HepG2 (cell line): Measurements from ENCODE around the gene RIN3. TPM values are rescaled to one million over a fixed set of nuclear protein-coding genes. Genes with fewer than 3 reads are reported as not detected.

Source experiments
- ATAC-seq: fragments of 200-7000 bp; cut with Tn5 transposase; 3 replicates; pipeline ENCODE4 v1.9.1; 2020; ENCODE audit warnings: mild to moderate bottlenecking, moderate library complexity
- BruUV-seq: library from RNA; stranded (reverse); fragments of 400-500 nt; replicated peaks from 2 replicates; lab custom pipeline; 2021; lab: Mats Ljungman, UMichigan
- CTCF ChIA-PET: fragments of 300-600 bp; formaldehyde crosslinking; extraction: SDS; loops from one replicate; lab custom pipeline; 2021; ENCODE audit warnings: low total read pairs, inconsistent platforms, low intra/inter-chr PET ratio; lab: Yijun Ruan, JAX
- POLR2A ChIA-PET: fragments of 350-600 bp; sonication (Branson Sonifier 250); formaldehyde crosslinking; loops from one replicate; lab custom pipeline; 2020; ENCODE audit warnings: antibody characterized with exemption, inconsistent platforms; lab: Yijun Ruan, JAX
- DNase-seq: peaks from one replicate; pipeline ENCODE4 v3.0.0-alpha.2; 2015; ENCODE audit warnings: low spot score
- FAIRE-seq: peaks from 3 replicates; lab custom pipeline; 2011; peaks lifted over from hg19 to GRCh38; lab: Jason Lieb, UNC
- H2AFZ ChIP-seq: one replicate; pipeline ENCODE4 v1.6.1; 2011; ENCODE audit warnings: low read length, inconsistent platforms
- H3K27ac ChIP-seq: fragments of 300-600 bp; 3 replicates; pipeline ENCODE4 v1.8.0; 2011; ENCODE audit warnings: mixed run types, mild to moderate bottlenecking, mixed read lengths, low read length, inconsistent platforms; ENCODE audit not compliant: insufficient read depth; ENCODE audit errors: extremely low read length
- H3K27me3 ChIP-seq, 2 experiments: fragments of 200-600 bp in 1 of 2; 2 replicates in 1 of 2; 3 replicates in 1 of 2; pipeline versions ENCODE4 v1.6.0 to v1.8.0; 2011; ENCODE audit warnings: low read length in 2 of 2, mild to moderate bottlenecking in 2 of 2, moderate library complexity in 2 of 2, inconsistent platforms in 1 of 2; ENCODE audit not compliant: insufficient read depth in 2 of 2, control insufficient read depth in 1 of 2
- H3K36me3 ChIP-seq, 2 experiments: fragments of 200-600 bp in 1 of 2; replicated peaks in 1 of 2; 2 replicates in 1 of 2; 3 replicates in 1 of 2; pipeline versions ENCODE4 v1.5.1 to v1.8.0; 2011; ENCODE audit warnings: low read length in 2 of 2, inconsistent platforms in 1 of 2; ENCODE audit not compliant: insufficient read depth in 2 of 2, control insufficient read depth in 1 of 2
- H3K4me1 ChIP-seq: 2 replicates; pipeline ENCODE4 v1.5.1; 2012; ENCODE audit warnings: low read length, inconsistent platforms; ENCODE audit not compliant: insufficient read depth
- H3K4me2 ChIP-seq: 2 replicates; pipeline ENCODE4 v1.6.0; 2011; ENCODE audit warnings: low read depth, low read length, inconsistent platforms
- H3K4me3 ChIP-seq, 3 experiments: fragments of 200-600 bp in 1 of 3; sonication (generic), shearing (Covaris generic) in 1 of 3; replicated peaks in 1 of 3; 2 replicates each; pipeline ENCODE4 v1.5.1; 2011 to 2016; ENCODE audit warnings: low read length in 3 of 3, inconsistent platforms in 2 of 3, low read depth in 2 of 3, mild to moderate bottlenecking in 2 of 3, control low read depth in 1 of 3, mixed read lengths in 1 of 3; ENCODE audit not compliant: insufficient read depth in 1 of 3
- H3K79me2 ChIP-seq: one replicate; pipeline ENCODE4 v1.6.1; 2011; ENCODE audit warnings: low read length, inconsistent platforms; ENCODE audit not compliant: insufficient read depth
- H3K9ac ChIP-seq: 2 replicates; pipeline ENCODE4 v1.6.0; 2011; ENCODE audit warnings: mild to moderate bottlenecking, low read depth, low read length, inconsistent platforms; ENCODE audit not compliant: insufficient read depth
- H3K9me3 ChIP-seq: 2 replicates; pipeline ENCODE4 v1.5.1; 2012; ENCODE audit warnings: mild to moderate bottlenecking, low read length
- H4K20me1 ChIP-seq: 2 replicates; pipeline ENCODE4 v1.6.0; 2011; ENCODE audit warnings: inconsistent platforms, mild to moderate bottlenecking, low read length, moderate library complexity; ENCODE audit not compliant: insufficient read depth
- GATA4 ChIP-seq: sonication (generic); IDR thresholded peaks from 2 replicates; pipeline ENCODE4 v1.6.1; 2016; ENCODE audit warnings: antibody characterized with exemption, low read depth, borderline replicate concordance
- KDM2A ChIP-seq: sonication (generic); formaldehyde crosslinking; IDR thresholded peaks from 2 replicates; pipeline ENCODE4 v1.4.0; 2020; ENCODE audit warnings: low read depth, missing genetic modification reagents, borderline replicate concordance
- NR2F2 ChIP-seq: IDR thresholded peaks from 2 replicates; pipeline ENCODE4 v1.6.1; 2012; ENCODE audit warnings: low read depth, inconsistent platforms, borderline replicate concordance
- SNAI1 ChIP-seq: sonication (generic); formaldehyde crosslinking; IDR thresholded peaks from 2 replicates; pipeline ENCODE4 v1.5.0; 2020; ENCODE audit warnings: mild to moderate bottlenecking, missing genetic modification reagents, borderline replicate concordance
- XBP1 ChIP-seq: sonication (generic); formaldehyde crosslinking; IDR thresholded peaks from 2 replicates; pipeline ENCODE4 v1.5.0; 2020; ENCODE audit warnings: missing genetic modification reagents
- ZNF350 ChIP-seq: sonication (generic); formaldehyde crosslinking; IDR thresholded peaks from 2 replicates; pipeline ENCODE4 v1.4.0; 2020; ENCODE audit warnings: mild to moderate bottlenecking, low read depth, missing genetic modification reagents, borderline replicate concordance
- ZNF747 ChIP-seq: sonication (generic); formaldehyde crosslinking; IDR thresholded peaks from 2 replicates; pipeline ENCODE4 v1.8.1; 2023; ENCODE audit warnings: missing genetic modification reagents, mild to moderate bottlenecking, borderline replicate concordance
- ZNF850 ChIP-seq: sonication (generic); formaldehyde crosslinking; conservative IDR thresholded peaks from 2 replicates; pipeline ENCODE4 v1.9.0; 2021; ENCODE audit warnings: mild to moderate bottlenecking, missing genetic modification reagents
- WGBS: methylation state at CpG from one replicate; pipeline ENCODE4 v1.1.6; 2017; ENCODE audit warnings: low lambda C conversion rate; 5-methylcytosine and 5-hydroxymethylcytosine counted together
- in situ Hi-C: cut with HindIII; loops from 2 replicates; pipeline ENCODE4 v1.10.0; 2017; ENCODE audit warnings: low pct_unique_long_range_greater_than_20kb; ENCODE audit not compliant: extremely low pct_ligation_motif_present
- intact Hi-C: fragments of 100-400 bp; cut with micrococcal nuclease; formaldehyde crosslinking; loops from one replicate; pipeline ENCODE4 v1.10.0; 2022; ENCODE audit not compliant: unreplicated experiment
- polyA plus RNA-seq, 8 experiments: library from polyadenylated mRNA; depleted of rRNA in 3 of 8; stranded (reverse) in 7 of 8; unstranded in 1 of 8; fragments of >200 nt; fragmentation: Illumina TruSeq in 4 of 8; extraction: Trizol in 4 of 8; gene quantifications; 2 replicates each; pipeline versions ENCODE4 v1.2.1 to v1.2.3, GENCODE V29; 2011 to 2016; ENCODE audit warnings: low read depth in 4 of 8, missing spikeins in 1 of 8, mixed read lengths in 1 of 8; ENCODE audit not compliant: insufficient read depth in 1 of 8
- total RNA-seq, 5 experiments: library from RNA; depleted of rRNA; stranded (reverse); fragments of >200 nt; fragmentation: Illumina TruSeq; extraction: Trizol; gene quantifications; 2 replicates each; pipeline ENCODE4 v1.2.3, GENCODE V29; 2016; ENCODE audit warnings: low read depth in 1 of 5
- TF ChIP-seq, protein P1 (sequence below): sonication (generic); formaldehyde crosslinking; conservative IDR thresholded peaks from 2 replicates; pipeline ENCODE4 v1.4.0; 2020; ENCODE audit warnings: missing genetic modification reagents
- TF ChIP-seq, protein P2 (sequence below): sonication (generic); formaldehyde crosslinking; IDR thresholded peaks from 2 replicates; pipeline ENCODE4 v1.5.1; 2020; ENCODE audit warnings: mild to moderate bottlenecking, moderate library complexity, missing genetic modification reagents
- TF ChIP-seq, protein P3 (sequence below): sonication (generic); formaldehyde crosslinking; IDR thresholded peaks from 2 replicates; pipeline ENCODE4 v1.4.0; 2020; ENCODE audit warnings: missing genetic modification reagents, mild to moderate bottlenecking, borderline replicate concordance
- TF ChIP-seq, protein P4 (sequence below): sonication (generic); formaldehyde crosslinking; IDR thresholded peaks from 2 replicates; pipeline ENCODE4 v1.5.1; 2020; ENCODE audit warnings: mild to moderate bottlenecking, missing genetic modification reagents, moderate library complexity
- TF ChIP-seq, protein P5 (sequence below): IDR thresholded peaks from 2 replicates; pipeline ENCODE4 v1.6.1; 2018; ENCODE audit warnings: missing genetic modification reagents, mild to moderate bottlenecking, missing compliant biosample characterization

RIN3 gene
- total and polyA plus RNA-seq, 2 of the 13 experiments (the other 11 are each of a cell fraction or from before 2014, with no cell fraction given), result 2.3 to 3.6 TPM

DNA sequence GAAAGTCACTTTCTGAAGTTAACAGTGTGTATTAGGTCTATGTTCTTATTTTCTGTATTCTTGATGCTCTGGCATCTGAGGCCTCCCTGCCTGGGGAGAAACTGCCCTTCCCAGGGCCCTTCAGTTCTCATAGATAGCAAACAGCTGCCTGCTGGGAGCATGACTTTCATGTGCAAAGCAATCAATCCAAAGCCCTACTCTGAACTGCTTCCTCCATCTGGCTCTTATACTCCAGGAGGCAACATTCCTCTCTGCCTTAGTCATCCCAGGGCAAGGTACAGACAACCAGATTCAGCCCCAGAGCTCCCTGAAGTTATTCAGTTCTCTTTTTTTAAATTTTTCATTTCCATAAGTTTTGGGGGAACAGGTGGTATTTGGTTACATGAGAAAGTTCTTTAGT lies 41.7 kb upstream of the RIN3 start (continued):
- TF ChIP-seq ZNF747 (CRISPR knock-in tag), result no peak
- TF ChIP-seq, protein P1, sequence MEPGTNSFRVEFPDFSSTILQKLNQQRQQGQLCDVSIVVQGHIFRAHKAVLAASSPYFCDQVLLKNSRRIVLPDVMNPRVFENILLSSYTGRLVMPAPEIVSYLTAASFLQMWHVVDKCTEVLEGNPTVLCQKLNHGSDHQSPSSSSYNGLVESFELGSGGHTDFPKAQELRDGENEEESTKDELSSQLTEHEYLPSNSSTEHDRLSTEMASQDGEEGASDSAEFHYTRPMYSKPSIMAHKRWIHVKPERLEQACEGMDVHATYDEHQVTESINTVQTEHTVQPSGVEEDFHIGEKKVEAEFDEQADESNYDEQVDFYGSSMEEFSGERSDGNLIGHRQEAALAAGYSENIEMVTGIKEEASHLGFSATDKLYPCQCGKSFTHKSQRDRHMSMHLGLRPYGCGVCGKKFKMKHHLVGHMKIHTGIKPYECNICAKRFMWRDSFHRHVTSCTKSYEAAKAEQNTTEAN (CRISPR knock-in tag), result no peak

DNA sequence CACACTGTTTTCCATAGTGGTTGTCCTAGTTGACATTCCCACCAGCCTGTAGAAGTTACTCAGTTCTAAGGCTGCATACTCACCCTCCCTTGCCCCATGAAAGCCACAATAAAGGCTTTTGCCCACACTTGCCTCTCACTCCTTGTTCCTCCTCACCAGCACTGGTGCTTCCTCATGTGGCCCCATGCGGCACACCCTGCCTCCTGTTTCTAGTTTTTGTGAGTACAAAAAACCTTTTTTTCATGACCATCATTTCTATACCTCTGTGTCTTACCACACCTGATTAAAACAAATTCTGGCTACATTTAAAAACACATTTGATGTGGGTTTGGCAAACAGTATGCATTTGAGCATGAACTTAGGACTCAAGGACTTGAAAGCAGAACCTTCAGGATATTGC lies 40.7 kb upstream of the RIN3 start:
- FAIRE-seq, result no peak
- in situ Hi-C loops (no loop called here), intact Hi-C loops (loop anchor here (5.0 kb wide), 1 partner anchor 39 kb away; the partner anchor contains the start of gene RIN3)
- DNase-seq, result no peak
- Histone ChIP-seq H3K4me2 (peak overlapping the region; percentile 48; the same call in 1 of the 2 replicates), H3K4me3 (no peak overlapping the region), H3K4me1 (peaks cover 45% of the 10 kb centered on the region), H3K79me2 (no peaks in the 10 kb centered on the region), H2AFZ (no peak overlapping the region), H4K20me1 (no peaks in the 10 kb centered on the region), H3K36me3 (no peaks in the 10 kb centered on the region), H3K27me3 (no peaks in the 10 kb centered on the region; a peak in 1 of 5 replicates), H3K9me3 (no peaks in the 10 kb centered on the region), H3K27ac (no peak overlapping the region), H3K9ac (no peak overlapping the region)
- POLR2A ChIA-PET, result interaction anchor here (1.1 kb wide), 1 partner anchor 38 kb away, joined by 3 read pairs; no protein-coding TSS in a partner anchor
- CTCF ChIA-PET, result no interaction called here
- ATAC-seq, result no peak
- no TSS peak for BruUV-seq
- WGBS, result 76% methylated on average over 1 of the region's 1 CpG
- no peak for TF ChIP-seq XBP1
- TF ChIP-seq, protein P2, sequence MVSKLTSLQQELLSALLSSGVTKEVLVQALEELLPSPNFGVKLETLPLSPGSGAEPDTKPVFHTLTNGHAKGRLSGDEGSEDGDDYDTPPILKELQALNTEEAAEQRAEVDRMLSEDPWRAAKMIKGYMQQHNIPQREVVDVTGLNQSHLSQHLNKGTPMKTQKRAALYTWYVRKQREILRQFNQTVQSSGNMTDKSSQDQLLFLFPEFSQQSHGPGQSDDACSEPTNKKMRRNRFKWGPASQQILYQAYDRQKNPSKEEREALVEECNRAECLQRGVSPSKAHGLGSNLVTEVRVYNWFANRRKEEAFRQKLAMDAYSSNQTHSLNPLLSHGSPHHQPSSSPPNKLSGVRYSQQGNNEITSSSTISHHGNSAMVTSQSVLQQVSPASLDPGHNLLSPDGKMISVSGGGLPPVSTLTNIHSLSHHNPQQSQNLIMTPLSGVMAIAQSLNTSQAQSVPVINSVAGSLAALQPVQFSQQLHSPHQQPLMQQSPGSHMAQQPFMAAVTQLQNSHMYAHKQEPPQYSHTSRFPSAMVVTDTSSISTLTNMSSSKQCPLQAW (CRISPR knock-in tag), result no peak
- TF ChIP-seq ZNF350 (CRISPR knock-in tag), result no peak
- no peak for TF ChIP-seq NR2F2
- TF ChIP-seq GATA4, result no peak
- TF ChIP-seq, protein P3, sequence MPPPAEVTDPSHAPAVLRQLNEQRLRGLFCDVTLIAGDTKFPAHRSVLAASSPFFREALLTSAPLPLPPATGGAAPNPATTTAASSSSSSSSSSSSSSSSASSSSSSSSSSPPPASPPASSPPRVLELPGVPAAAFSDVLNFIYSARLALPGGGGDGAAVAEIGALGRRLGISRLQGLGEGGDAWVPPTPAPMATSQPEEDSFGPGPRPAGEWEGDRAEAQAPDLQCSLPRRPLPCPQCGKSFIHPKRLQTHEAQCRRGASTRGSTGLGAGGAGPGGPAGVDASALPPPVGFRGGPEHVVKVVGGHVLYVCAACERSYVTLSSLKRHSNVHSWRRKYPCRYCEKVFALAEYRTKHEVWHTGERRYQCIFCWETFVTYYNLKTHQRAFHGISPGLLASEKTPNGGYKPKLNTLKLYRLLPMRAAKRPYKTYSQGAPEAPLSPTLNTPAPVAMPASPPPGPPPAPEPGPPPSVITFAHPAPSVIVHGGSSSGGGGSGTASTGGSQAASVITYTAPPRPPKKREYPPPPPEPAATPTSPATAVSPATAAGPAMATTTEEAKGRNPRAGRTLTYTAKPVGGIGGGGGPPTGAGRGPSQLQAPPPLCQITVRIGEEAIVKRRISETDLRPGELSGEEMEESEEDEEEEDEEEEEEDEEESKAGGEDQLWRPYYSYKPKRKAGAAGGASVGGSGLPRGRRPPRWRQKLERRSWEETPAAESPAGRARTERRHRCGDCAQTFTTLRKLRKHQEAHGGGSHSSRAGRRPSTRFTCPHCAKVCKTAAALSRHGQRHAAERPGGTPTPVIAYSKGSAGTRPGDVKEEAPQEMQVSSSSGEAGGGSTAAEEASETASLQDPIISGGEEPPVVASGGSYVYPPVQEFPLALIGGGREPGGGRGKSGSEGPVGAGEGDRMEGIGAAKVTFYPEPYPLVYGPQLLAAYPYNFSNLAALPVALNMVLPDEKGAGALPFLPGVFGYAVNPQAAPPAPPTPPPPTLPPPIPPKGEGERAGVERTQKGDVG, result no peak
- no peak for TF ChIP-seq SNAI1 (CRISPR knock-in tag)
- TF ChIP-seq, protein P4, sequence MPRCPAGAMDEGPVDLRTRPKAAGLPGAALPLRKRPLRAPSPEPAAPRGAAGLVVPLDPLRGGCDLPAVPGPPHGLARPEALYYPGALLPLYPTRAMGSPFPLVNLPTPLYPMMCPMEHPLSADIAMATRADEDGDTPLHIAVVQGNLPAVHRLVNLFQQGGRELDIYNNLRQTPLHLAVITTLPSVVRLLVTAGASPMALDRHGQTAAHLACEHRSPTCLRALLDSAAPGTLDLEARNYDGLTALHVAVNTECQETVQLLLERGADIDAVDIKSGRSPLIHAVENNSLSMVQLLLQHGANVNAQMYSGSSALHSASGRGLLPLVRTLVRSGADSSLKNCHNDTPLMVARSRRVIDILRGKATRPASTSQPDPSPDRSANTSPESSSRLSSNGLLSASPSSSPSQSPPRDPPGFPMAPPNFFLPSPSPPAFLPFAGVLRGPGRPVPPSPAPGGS (CRISPR knock-in tag), result no peak
- no peak for TF ChIP-seq KDM2A
- TF ChIP-seq ZNF850 (CRISPR knock-in tag), result no peak
- TF ChIP-seq, protein P5, sequence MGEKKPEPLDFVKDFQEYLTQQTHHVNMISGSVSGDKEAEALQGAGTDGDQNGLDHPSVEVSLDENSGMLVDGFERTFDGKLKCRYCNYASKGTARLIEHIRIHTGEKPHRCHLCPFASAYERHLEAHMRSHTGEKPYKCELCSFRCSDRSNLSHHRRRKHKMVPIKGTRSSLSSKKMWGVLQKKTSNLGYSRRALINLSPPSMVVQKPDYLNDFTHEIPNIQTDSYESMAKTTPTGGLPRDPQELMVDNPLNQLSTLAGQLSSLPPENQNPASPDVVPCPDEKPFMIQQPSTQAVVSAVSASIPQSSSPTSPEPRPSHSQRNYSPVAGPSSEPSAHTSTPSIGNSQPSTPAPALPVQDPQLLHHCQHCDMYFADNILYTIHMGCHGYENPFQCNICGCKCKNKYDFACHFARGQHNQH (CRISPR knock-in tag), result no peak
